DMS53 (cell line): ENCODE results near the gene RIN3.

Experiments used
- DNase-seq: peaks from one replicate; lab custom pipeline; 2025; lab: John Stamatoyannopoulos, UW

Gene RIN3

DNA sequence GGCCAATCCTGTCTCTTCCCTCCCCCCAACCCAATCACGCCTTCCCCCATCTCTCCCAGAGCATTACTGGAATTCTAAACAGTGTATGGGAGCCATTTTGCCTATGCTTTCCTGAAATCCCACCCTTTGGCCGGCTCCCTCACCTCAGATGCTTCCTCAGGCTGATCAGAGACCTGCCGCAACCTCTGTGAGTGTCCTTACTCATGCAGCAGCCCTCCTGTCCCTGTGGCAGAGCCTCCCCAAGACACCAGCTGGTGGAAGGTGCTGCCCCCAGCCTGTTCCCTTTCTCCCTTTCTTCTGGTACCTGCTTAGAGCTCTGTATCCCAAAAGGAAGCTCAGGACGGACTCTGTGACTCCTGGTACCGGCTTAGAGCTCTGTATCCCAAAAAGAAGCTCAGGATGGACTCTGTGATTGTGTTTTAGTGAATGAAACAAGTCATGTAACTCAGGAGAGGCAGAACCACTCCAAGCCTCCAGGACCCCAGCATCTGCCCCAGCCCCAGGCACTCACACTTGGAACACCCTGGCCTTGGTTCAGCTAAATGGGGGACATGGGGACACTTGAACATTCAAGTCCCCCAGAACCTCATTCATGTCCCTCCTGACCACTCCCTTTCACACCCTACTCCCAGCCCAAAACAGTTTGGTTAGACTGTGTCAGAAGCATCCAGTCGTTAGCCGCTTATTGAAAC lies 29.3 kb upstream of the RIN3 start:
- DNase-seq, result no peak

- no peak for DNase-seq
Observed at GRCh38 chr14:92486881-92487280, 26.7 kb upstream of the RIN3 start.

- DNase-seq, result no peak
Observed at GRCh38 chr14:92487513-92488133, 26.0 kb upstream of the RIN3 start.

- DNase-seq, result no peak
Observed at GRCh38 chr14:92489394-92490238, 24.0 kb upstream of the RIN3 start.

GRCh38 chr14:92490239-92490959 lies 23.2 kb upstream of the RIN3 start:
- DNase-seq, result no peak

GRCh38 chr14:92491782-92492181 lies 21.8 kb upstream of the RIN3 start:
- no peak for DNase-seq

DNA sequence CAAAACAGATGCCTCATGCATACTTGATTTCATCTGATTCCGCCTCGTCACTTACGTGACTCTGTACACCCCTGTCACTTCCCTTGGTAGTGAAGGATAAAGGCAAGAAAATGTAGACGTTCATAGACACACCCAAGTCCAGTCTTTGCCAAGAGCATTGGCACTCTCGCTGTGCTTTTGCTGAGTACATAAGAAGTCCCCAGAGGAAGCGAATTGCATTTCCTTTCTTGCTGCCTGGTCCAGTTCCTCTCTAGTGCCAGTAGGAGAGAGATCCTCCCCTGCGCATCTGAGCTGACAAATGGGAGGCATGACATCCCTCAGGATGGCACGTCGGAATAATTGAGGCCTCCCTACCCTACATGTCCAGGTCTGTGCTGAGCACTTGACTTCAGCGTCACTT lies 21.3 kb upstream of the RIN3 start:
- no peak for DNase-seq

- no peak for DNase-seq
Observed at GRCh38 chr14:92493024-92493423, 20.6 kb upstream of the RIN3 start.

- no peak for DNase-seq
Observed at GRCh38 chr14:92493492-92493891, 20.1 kb upstream of the RIN3 start.

DNA sequence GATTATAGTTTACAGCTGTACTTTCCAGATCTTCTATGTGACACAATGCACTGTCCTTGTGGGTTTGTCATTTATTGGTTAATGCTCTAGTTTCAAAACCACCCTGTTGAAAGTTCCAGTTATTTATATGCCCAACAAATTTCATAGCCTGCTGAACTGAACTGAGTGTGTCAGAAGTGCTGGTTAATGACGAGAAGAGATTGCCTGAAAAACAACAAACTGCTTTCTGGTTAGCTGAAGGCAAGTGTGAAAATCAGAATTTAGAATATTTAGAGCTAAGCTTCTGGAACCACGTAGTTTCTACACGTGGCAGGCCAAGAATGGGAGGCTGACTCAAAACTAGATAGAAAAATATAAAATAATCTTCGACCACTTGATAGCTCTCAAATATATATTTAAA lies 19.1 kb upstream of the RIN3 start:
- DNase-seq, result no peak

GRCh38 chr14:92495027-92495426 lies 18.6 kb upstream of the RIN3 start:
- DNase-seq, result no peak

GRCh38 chr14:92496191-92496857 lies 17.3 kb upstream of the RIN3 start:
- DNase-seq, result no peak

DNA sequence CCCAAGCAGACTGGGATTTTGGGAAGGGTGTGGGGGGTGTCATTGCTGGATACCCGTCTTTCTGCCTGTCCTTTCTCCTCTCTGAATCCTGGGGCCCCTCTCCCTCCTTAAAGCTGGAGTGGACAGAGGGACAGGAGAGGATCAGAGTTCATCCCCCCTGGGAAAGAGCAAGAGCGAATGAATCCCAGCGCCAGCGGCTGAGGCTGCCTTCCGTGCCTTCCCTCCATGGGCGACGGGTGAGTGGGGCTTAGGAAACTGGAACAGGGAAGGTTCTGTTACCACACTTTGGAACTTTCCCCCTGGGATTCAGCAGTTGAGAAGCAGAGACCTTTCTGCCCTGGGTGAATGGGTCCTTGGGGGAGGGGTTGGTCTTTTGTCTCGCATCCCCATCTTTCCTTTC lies 16.2 kb upstream of the RIN3 start:
- DNase-seq, result no peak

- DNase-seq, result no peak
Observed at GRCh38 chr14:92499234-92499633, 14.3 kb upstream of the RIN3 start.

DNA sequence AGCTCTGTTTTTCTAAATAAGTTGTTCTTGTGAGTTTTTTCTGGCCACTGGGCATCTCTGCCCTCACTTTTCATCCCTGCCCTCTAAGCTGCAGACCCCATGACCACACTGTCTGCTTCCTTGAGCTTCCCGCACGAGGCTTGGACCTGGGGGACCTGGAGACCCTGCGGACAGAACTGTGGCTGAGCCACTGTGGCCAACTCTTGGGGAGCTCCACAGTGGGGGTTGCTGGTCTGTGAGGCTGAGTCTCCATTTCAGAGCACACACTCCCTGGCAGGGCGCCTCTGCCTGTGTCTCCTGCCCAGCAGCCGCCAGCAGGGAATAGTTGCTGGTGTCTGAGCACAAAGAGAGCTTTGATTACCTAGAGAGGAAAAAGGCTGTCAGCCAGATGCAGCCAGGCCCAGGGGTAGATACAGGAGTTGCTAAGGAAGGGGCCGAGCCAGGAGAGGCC lies 13.1 kb upstream of the RIN3 start:
- no peak for DNase-seq

DNA sequence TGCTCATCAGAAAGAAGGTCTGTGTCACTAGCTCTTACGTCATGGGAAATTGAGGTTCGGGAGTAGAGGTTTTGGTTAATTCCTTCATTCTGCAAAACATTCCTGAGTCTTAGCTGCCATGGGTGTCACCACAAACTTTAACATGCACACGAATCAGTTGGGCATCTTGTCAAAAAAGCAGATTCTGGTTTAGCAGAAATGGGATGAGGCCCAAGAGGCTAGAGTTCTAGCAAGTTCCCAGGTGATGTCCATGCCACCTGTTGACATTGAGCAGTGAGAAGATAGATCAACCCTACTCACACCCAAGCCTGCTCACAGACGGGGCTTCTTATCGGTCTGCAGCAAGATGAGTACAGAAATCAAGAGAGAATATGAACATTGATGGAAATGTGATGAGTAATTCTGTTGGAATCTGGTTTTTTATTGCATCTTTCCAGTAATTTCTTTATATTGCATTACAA lies 11.7 kb upstream of the RIN3 start:
- no peak for DNase-seq

GRCh38 chr14:92502541-92503286 lies 10.9 kb upstream of the RIN3 start:
- peak; percentile 31 for DNase-seq

GRCh38 chr14:92503756-92504491 lies 9.7 kb upstream of the RIN3 start:
- DNase-seq, result peak; percentile 68

- no peak for DNase-seq
Observed at GRCh38 chr14:92505826-92506225, 7.8 kb upstream of the RIN3 start.

DNA sequence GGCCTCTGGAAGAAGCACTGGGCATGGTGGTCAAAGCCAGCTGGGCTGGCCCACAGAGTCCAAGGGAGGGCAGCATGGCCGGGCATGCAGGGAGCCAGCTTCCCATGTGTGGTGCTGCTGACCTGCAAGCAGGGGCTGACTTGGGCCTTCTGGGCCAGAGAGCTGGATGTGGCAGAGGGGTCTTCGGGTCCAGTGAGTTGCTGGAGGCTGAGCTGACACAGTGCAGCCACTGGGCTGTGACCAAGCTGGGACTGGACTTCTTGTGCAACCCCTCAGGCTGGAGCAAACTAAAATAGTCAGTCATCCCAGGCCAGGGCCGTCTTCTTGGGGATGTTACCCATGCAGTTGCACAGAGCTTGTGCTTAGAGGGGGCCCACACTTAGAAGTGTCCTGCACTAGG lies 7.3 kb upstream of the RIN3 start:
- no peak for DNase-seq
